Renal cortex interstitium (tissue), 3 donors: ENCODE data around the gene REPIN1. TPM values are rescaled to one million over a fixed set of nuclear protein-coding genes. Genes with fewer than 3 reads are reported as not detected.

Experiments
- polyA plus RNA-seq, 3 donors: library from polyadenylated mRNA; unstranded; fragments of 120-200 nt; gene quantifications; one replicate each; pipeline ENCODE4 v1.2.1, GENCODE V29; 2013; ENCODE audit not compliant: insufficient read length in 3 of 3

The REPIN1 gene
- polyA plus RNA-seq, 3 donors: 80.5 to 110 (median 109) TPM

Other genes with a start within 250 kb of the REPIN1 start
- 10 to 100 TPM; 21.9 to 30.2 (median 24.6) TPM for gene LRRC61, start 45.5 kb upstream of the REPIN1 start, polyA plus RNA-seq
- gene ACTR3C, start 45.3 kb upstream of the REPIN1 start, polyA plus RNA-seq: 1 to 10 TPM; 6.6 to 9.7 (median 9.5) TPM
- 10 to 100 TPM; 37.9 to 63.1 (median 53.5) TPM for gene RARRES2, start 27.2 kb upstream of the REPIN1 start, polyA plus RNA-seq
- 1 to 10 TPM; 3.8 to 7.0 (median 7.0) TPM for gene ZNF775, start 10.5 kb downstream of the REPIN1 start, polyA plus RNA-seq
- 10 to 100 TPM in 1 of 3 donors, 1 to 10 TPM in 2; 7.1 to 10.4 (median 9.4) TPM for gene GIMAP8, start 81.8 kb downstream of the REPIN1 start, polyA plus RNA-seq
- gene GIMAP7, start 146.1 kb downstream of the REPIN1 start, polyA plus RNA-seq: 10 to 100 TPM; 10.3 to 15.7 (median 14.3) TPM
- gene GIMAP4, start 198.6 kb downstream of the REPIN1 start, polyA plus RNA-seq: 10 to 100 TPM; 21.2 to 27.5 (median 23.4) TPM